Thymus (tissue), 11 donors: Measurements from ENCODE around the gene DDB1. TPM values are rescaled to one million over a fixed set of nuclear protein-coding genes. Genes with fewer than 3 reads are reported as not detected.

ENCODE experiments used
- DNase-seq, 9 donors: peaks; one replicate each; pipeline ENCODE4 v3.0.0-alpha.2; 2013; ENCODE audit warnings: low spot score in 9 of 9, low read depth in 6 of 9, missing footprints in 1 of 9
- H3K27ac ChIP-seq, 2 donors: one replicate each; pipeline ENCODE4 v1.5.1; 2013; ENCODE audit warnings: control low read depth in 1 of 2, low read depth in 1 of 2, low read length in 1 of 2, mild to moderate bottlenecking in 1 of 2, moderate library complexity in 1 of 2
- H3K27me3 ChIP-seq, 2 donors: one replicate each; pipeline ENCODE4 v1.5.1; 2013; ENCODE audit warnings: low read length in 1 of 2; ENCODE audit not compliant: control insufficient read depth in 2 of 2, insufficient read depth in 1 of 2
- H3K36me3 ChIP-seq, 2 donors: one replicate each; pipeline ENCODE4 v1.5.1; 2013; ENCODE audit warnings: low read length in 1 of 2, mild to moderate bottlenecking in 1 of 2, moderate library complexity in 1 of 2; ENCODE audit not compliant: control insufficient read depth in 2 of 2, insufficient read depth in 2 of 2
- H3K4me1 ChIP-seq, 2 donors: one replicate each; pipeline ENCODE4 v1.5.1; 2013; ENCODE audit warnings: low read length in 2 of 2; ENCODE audit not compliant: control insufficient read depth in 2 of 2, insufficient read depth in 2 of 2
- H3K4me3 ChIP-seq, 2 donors: one replicate each; pipeline ENCODE4 v1.5.1; 2013; ENCODE audit warnings: low read length in 2 of 2, control low read depth in 1 of 2, mild to moderate bottlenecking in 1 of 2
- H3K9me3 ChIP-seq, 2 donors: one replicate each; pipeline ENCODE4 v1.5.1; 2013; ENCODE audit warnings: low read length in 1 of 2, mild to moderate bottlenecking in 1 of 2; ENCODE audit not compliant: control insufficient read depth in 2 of 2, insufficient read depth in 1 of 2
- WGBS: extraction: QIAGEN DNeasy Blood & Tissue Kit; methylation state at CpG from one replicate; pipeline ENCODE4 v1.1.7; 2013; 5-methylcytosine and 5-hydroxymethylcytosine counted together
- polyA plus RNA-seq: library from polyadenylated mRNA; stranded (reverse); fragments of 200-250 nt; gene quantifications from one replicate; pipeline ENCODE4 v1.2.3, GENCODE V29; 2013
- total RNA-seq: library from RNA; stranded (reverse); fragments of 120-200 nt; gene quantifications from one replicate; pipeline ENCODE4 v1.2.4, GENCODE V29; 2013
- donor health status: healthy.

Gene DDB1
- total and polyA plus RNA-seq, 2 donors = 129 to 197 TPM

DNA sequence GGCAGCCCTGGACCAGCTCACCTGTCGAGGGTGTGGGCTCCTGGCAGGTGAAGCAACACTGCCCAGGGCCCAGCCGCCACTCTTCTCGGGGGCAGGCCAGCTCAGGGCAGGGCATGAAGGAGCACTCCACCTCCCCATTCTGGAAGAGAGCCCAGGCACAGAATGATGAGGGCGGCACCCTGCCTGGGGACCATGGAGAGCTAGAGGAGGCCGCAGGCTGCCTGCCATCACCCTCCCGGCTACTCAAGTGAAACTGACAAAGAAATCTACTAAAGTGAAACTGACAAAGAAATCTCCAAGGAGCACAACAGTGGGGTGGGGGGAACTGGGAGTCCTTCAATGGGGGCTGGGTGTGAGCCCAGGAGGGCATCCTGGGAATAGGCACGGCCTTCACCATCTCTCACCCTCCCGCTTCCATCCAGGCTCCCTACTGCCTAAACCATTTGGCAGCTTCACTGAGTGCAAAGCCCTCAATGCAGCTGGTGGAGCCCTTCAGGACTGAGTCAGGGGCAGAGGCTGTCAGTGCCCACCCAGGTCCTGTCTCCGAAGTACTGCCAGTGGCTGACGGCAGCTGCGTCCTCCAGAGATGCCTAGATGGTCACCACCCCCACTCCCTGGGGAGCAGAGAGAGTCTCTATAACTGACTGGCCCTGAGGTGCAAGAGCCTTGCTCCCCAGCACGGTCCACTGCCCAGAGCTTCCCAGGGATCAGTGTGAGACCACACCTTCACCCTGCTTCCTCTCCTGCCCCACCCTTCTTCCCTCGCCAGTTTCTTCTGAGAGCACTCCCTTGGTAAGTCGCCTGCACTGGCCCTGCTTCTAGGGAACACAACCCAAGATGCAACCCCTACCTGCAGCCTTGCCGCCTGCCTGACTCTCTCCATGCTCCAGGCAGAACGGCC is 59.5 kb downstream of the DDB1 start:
- Histone ChIP-seq H3K9me3 (no peaks in the 10 kb centered on the region), H3K27me3 (no peaks in the 10 kb centered on the region), H3K27ac (no peak overlapping the region), H3K4me3 (no peak overlapping the region), H3K4me1 (no peaks in the 10 kb centered on the region), H3K36me3 (peaks cover 8 to 11% of the 10 kb centered on the region in 2 donors)
- 96% methylated on average over 16 of the region's 16 CpGs for WGBS
- DNase-seq = no peak

- Histone ChIP-seq H3K4me1 (no peaks in the 10 kb centered on the region), H3K9me3 (no peaks in the 10 kb centered on the region), H3K36me3 (peaks cover 8 to 11% of the 10 kb centered on the region in 2 donors), H3K27me3 (no peaks in the 10 kb centered on the region), H3K4me3 (no peak overlapping the region), H3K27ac (no peak overlapping the region)
- DNase-seq = no peak
- 100% methylated on average over 3 of the region's 3 CpGs for WGBS
These were observed 60.2 kb downstream of the DDB1 start for GRCh38 chr11:61272731-61273130.

GRCh38 chr11:61270354-61271076 is 62.4 kb downstream of the DDB1 start:
- 94% methylated on average over 7 of the region's 7 CpGs for WGBS
- DNase-seq = no peak
- H3K36me3 ChIP-seq = peaks cover 8 to 11% of the 10 kb centered on the region in 2 donors
- no peak overlapping the region for H3K4me3 ChIP-seq
- H3K4me1 ChIP-seq = no peaks in the 10 kb centered on the region
- no peaks in the 10 kb centered on the region for H3K27me3 ChIP-seq
- H3K27ac ChIP-seq = no peak overlapping the region
- H3K9me3 ChIP-seq = no peaks in the 10 kb centered on the region

GRCh38 chr11:61268588-61269250 is 64.2 kb downstream of the DDB1 start:
- no peak for DNase-seq
- Histone ChIP-seq H3K27me3 (no peaks in the 10 kb centered on the region), H3K9me3 (no peaks in the 10 kb centered on the region), H3K27ac (no peak overlapping the region), H3K4me3 (no peak overlapping the region), H3K4me1 (no peaks in the 10 kb centered on the region), H3K36me3 (peaks cover 6 to 16% of the 10 kb centered on the region in 2 donors)
- whole genome bisulfite sequencing = 96% methylated on average over 15 of the region's 15 CpGs

DNA sequence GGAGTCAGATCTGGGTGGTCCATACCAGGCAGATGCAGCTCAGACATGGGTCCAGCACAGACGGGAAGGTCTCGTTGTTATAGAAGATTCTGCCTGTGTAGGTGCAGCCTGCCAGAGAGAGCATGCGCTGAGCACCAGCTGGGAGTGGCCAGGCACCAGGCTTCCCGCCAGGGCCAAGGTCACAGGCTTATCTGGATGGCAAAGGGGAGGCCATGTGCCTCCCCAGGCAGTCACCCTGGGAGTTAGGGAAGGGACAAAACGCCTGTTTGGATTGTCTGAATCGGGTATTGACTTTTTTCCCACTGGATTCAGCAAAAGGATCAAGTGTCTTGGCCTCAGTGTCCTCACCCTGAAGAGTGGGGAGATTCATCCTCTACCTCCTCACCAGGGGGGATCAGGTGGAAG is 65.5 kb downstream of the DDB1 start:
- H3K4me3 ChIP-seq = no peak overlapping the region
- H3K36me3 ChIP-seq = peaks cover 6 to 12% of the 10 kb centered on the region in 2 donors
- no peaks in the 10 kb centered on the region for H3K27me3 ChIP-seq
- H3K9me3 ChIP-seq = no peaks in the 10 kb centered on the region
- no peak overlapping the region for H3K27ac ChIP-seq
- no peaks in the 10 kb centered on the region for H3K4me1 ChIP-seq
- WGBS = 93% methylated on average over 6 of the region's 6 CpGs
- DNase-seq = no peak

DNA sequence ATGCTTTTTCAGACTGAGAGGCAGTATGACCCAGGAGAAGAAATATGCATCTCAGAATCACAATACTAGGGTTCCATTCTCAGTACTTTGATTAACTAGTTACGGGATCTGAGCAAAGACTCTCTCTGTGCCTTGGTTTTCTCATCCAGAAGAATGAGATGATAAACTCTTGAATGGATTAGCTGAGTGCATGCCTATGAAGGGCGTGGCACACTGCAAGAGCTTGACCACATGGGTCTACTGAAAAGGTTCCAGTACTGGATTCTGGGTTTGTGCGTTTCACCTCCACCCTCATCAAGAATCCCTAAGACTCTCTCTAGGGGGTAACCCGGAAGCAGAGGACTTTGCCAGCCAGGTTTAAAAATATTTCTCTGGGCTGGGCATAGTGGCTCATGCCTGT is 66.3 kb downstream of the DDB1 start:
- H3K4me1 ChIP-seq = no peaks in the 10 kb centered on the region
- no peak for DNase-seq
- H3K27me3 ChIP-seq = no peaks in the 10 kb centered on the region
- peaks cover 3 to 12% of the 10 kb centered on the region in 2 donors for H3K36me3 ChIP-seq
- no peak overlapping the region for H3K4me3 ChIP-seq
- no peaks in the 10 kb centered on the region for H3K9me3 ChIP-seq
- WGBS = 94% methylated on average over 4 of the region's 4 CpGs
- H3K27ac ChIP-seq = no peak overlapping the region

DNA sequence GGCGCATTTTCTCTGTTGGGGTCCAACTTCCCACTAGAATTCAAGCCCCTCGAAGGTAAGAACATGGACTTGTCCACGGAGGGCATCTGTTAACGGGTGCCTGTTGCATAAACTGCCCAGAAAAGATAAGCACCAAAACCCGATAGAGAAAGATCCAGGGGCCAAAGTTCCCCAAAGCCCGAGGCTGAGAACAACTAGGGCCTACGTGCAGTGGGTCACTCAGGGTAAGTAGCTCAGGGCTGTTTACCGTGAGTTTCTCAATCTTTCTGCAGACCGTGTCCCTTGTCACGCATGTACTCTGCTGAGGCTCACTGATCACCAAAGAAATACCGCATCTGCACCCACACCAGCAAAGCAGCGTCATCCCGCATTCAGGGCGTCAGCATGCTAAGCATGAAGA is 67.5 kb downstream of the DDB1 start:
- no peak overlapping the region for H3K27ac ChIP-seq
- no peaks in the 10 kb centered on the region for H3K9me3 ChIP-seq
- 98% methylated on average over 14 of the region's 14 CpGs for WGBS

GRCh38 chr11:61264795-61265194 is 68.1 kb downstream of the DDB1 start:
- peaks cover 3 to 8% of the 10 kb centered on the region in 2 donors for H3K36me3 ChIP-seq
- no peaks in the 10 kb centered on the region for H3K4me1 ChIP-seq
- no peaks in the 10 kb centered on the region for H3K27me3 ChIP-seq
- H3K27ac ChIP-seq = no peak overlapping the region
- WGBS = 97% methylated on average over 14 of the region's 14 CpGs
- H3K4me3 ChIP-seq = no peak overlapping the region
- no peaks in the 10 kb centered on the region for H3K9me3 ChIP-seq
- DNase-seq = no peak

More for the DNA sequence above, 67.5 kb downstream of the DDB1 start:
- Histone ChIP-seq H3K4me3 (no peak overlapping the region), H3K36me3 (peaks cover 3 to 8% of the 10 kb centered on the region in 2 donors), H3K27me3 (no peaks in the 10 kb centered on the region), H3K4me1 (no peaks in the 10 kb centered on the region)
- no peak for DNase-seq

DNA sequence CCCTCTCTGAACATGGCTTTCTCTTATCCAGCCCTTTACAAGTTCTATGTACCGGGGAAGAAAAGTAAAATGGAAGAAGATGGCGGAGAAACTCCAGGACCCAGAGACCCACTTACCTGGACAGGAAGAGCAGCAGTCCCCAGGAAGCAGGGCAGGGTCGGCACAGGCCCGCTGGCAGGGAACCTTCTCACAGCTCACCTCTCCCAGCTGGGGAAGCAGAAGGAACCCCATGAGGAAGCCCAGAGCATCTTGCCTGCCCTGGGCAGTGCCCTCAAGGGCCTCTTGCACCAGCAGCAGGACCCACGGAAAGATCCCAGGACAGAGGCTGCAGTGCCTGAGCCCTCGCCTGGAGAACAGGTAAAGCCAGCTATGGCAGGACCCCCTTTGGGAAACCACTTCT is 68.5 kb downstream of the DDB1 start:
- Histone ChIP-seq H3K36me3 (peaks cover 5 to 8% of the 10 kb centered on the region in 2 donors), H3K9me3 (no peaks in the 10 kb centered on the region), H3K27ac (no peak overlapping the region), H3K4me3 (no peak overlapping the region), H3K4me1 (no peaks in the 10 kb centered on the region), H3K27me3 (no peaks in the 10 kb centered on the region)
- WGBS = over 99% methylated on average over 6 of the region's 6 CpGs
- no peak for DNase-seq
